Type B pancreatic cell (in vitro differentiated cells): Measurements from ENCODE around the gene DLX3. TPM values are rescaled to one million over a fixed set of nuclear protein-coding genes. Genes with fewer than 3 reads are reported as not detected.

Experiments
- DNase-seq: peaks from one replicate; pipeline ENCODE4 v3.0.0; 2021; ENCODE audit warnings: mixed read lengths; ENCODE audit not compliant: unreplicated experiment; ENCODE audit errors: extremely low spot score
- H3K27ac Mint-ChIP-seq: 2 replicates; pipeline ENCODE4 v1.8.0; 2021; ENCODE audit warnings: mild to moderate bottlenecking, mixed read lengths
- H3K27me3 Mint-ChIP-seq: 2 replicates; pipeline ENCODE4 v1.8.0; 2021; ENCODE audit warnings: mixed read lengths
- H3K36me3 Mint-ChIP-seq: 2 replicates; pipeline ENCODE4 v1.8.0; 2021; ENCODE audit warnings: mixed read lengths
- H3K4me1 Mint-ChIP-seq: one replicate; pipeline ENCODE4 v1.8.0; 2021; ENCODE audit warnings: mixed read lengths; ENCODE audit not compliant: unreplicated experiment
- H3K4me3 Mint-ChIP-seq: 2 replicates; pipeline ENCODE4 v1.8.0; 2021; ENCODE audit warnings: mild to moderate bottlenecking, mixed read lengths
- H3K9me3 Mint-ChIP-seq: 2 replicates; pipeline ENCODE4 v1.8.0; 2021; ENCODE audit warnings: mixed read lengths
- total RNA-seq: library from RNA; stranded (reverse); gene quantifications from 2 replicates; pipeline ENCODE4 v1.2.1, GENCODE V29; 2021; ENCODE audit warnings: low replicate concordance
- TF ChIP-seq, protein P1 (sequence below): fragments of 200-600 bp; sonication (generic); conservative IDR thresholded peaks from 2 replicates; pipeline ENCODE4 v1.5.0; 2021; ENCODE audit warnings: antibody characterized with exemption, mild to moderate bottlenecking

Gene DLX3
- total RNA-seq, 1 donor from 2014 or later, result 15.9 TPM

DNA sequence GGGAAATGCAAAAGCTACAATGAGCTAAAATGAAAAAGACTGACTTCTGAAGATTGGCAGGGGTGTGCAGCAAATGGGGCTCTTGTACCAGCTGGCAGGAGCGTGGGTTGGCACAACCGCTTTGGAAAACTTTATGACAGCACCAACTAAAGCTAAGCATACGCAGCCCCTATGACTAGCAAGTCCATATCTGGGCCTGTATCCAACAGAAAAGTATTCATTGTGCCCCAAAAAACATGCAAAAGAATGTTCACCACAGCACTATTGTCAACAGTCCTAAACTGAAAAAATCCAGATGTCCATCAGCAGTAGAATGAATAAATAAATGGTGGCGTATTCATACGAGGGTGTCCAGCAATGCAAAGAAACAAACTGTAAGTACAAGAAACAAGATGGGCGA, 38.3 kb upstream of the DLX3 start:
- DNase-seq, result no peak
- H3K4me1 Mint-ChIP-seq, result peaks cover 13% of the 10 kb centered on the region

DNA sequence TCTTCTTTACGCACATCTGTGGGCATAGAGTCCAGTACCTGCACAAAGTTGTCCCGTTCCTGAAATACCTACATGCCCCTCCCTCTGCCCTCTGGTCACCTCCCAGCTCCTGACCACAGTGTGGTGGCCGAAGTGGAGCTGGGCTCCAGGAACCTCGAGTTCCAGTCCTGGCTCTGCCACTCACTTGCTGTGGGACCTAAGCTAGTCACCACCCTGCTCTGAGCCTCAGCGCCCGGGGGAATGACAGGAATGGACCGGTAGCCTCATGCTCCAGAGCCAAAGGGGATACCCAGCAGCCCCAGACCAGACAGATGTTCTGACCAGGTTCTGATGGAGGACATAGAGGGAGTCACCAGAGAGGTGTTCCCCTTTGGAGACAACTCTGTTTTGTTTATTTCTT, 34.2 kb upstream of the DLX3 start:
- Mint-ChIP-seq H3K9me3 (no peaks in the 10 kb centered on the region), H3K4me3 (no peak overlapping the region), H3K36me3 (no peaks in the 10 kb centered on the region), H3K27ac (no peak overlapping the region), H3K27me3 (peaks cover 17% of the 10 kb centered on the region), H3K4me1 (peaks cover 6% of the 10 kb centered on the region)
- TF ChIP-seq, protein P1, sequence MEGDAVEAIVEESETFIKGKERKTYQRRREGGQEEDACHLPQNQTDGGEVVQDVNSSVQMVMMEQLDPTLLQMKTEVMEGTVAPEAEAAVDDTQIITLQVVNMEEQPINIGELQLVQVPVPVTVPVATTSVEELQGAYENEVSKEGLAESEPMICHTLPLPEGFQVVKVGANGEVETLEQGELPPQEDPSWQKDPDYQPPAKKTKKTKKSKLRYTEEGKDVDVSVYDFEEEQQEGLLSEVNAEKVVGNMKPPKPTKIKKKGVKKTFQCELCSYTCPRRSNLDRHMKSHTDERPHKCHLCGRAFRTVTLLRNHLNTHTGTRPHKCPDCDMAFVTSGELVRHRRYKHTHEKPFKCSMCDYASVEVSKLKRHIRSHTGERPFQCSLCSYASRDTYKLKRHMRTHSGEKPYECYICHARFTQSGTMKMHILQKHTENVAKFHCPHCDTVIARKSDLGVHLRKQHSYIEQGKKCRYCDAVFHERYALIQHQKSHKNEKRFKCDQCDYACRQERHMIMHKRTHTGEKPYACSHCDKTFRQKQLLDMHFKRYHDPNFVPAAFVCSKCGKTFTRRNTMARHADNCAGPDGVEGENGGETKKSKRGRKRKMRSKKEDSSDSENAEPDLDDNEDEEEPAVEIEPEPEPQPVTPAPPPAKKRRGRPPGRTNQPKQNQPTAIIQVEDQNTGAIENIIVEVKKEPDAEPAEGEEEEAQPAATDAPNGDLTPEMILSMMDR, result no peak
- peak; percentile 22 for DNase-seq

More for the DNA sequence above, 38.3 kb upstream of the DLX3 start:
- TF ChIP-seq, protein P1, result no peak
- Mint-ChIP-seq H3K9me3 (no peaks in the 10 kb centered on the region), H3K36me3 (no peaks in the 10 kb centered on the region), H3K27ac (no peak overlapping the region), H3K27me3 (peaks cover 9% of the 10 kb centered on the region), H3K4me3 (no peak overlapping the region)

DNA sequence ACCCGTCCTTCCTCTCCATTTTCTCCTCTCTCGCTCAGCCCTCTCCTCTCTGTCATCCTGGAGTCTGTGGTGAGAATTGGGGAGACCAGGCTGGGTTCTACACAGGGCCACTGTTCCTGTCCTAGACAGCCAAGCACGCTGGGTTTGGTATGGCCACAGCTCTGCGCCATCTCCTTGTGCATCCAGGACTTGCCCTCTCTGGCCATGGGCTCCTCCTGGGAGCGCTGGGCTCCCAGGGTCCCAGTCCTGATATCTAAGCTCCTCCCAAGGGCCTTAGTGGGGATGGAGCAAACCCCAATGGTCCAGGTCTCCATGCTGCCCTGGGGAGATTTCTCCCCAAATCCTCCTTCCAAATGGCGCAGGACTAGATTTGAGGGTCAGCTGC, 33.7 kb upstream of the DLX3 start:
- DNase-seq, result no peak
- peaks cover 17% of the 10 kb centered on the region for H3K27me3 Mint-ChIP-seq
- TF ChIP-seq, protein P1, result no peak
- H3K27ac Mint-ChIP-seq, result no peak overlapping the region
- H3K4me3 Mint-ChIP-seq, result no peak overlapping the region
- peaks cover 4% of the 10 kb centered on the region for H3K4me1 Mint-ChIP-seq
- no peaks in the 10 kb centered on the region for H3K9me3 Mint-ChIP-seq
- H3K36me3 Mint-ChIP-seq, result no peaks in the 10 kb centered on the region

DNA sequence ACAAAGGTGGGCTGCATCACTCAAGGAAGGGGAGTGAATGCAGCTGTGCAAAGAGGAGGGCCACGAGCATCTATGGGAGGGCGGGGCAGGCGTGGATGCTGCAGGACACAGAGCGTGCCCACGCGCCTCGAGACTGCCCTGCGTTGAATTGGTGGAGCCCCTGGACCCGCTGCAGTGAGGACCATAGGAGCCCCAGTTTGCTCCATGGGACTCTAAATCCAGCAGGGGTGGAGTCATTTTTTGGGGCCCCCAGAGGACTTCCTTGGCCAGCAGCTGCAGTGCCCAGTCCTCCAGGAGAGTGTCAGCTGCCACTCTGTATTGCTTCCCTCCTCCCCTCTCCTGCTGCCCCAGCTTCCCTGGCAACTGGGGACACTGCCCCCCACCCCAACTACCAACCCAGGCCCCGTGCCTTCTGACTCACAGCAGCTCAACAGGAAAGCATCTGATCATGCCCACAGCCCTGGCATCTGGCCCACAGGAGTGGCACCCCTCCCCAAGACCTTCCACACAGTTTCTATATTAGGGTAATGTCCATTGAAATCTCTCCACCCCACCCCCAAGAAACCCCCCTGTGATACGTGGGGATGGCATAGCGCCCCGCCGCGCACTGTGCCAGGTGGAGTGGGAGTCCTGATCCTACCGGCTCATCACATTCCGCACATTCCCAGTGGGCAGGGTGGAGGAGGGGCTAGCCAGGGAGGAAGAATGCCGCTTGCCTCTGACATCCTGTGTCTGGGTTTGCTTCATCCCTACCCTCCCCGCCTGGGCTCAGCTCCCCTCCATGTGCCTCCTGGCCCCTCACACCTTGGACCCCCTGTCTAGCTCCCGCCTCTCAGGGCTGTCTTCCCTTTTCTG, 33.1 kb upstream of the DLX3 start:
- Mint-ChIP-seq H3K27ac (no peak overlapping the region), H3K4me1 (peaks cover 4% of the 10 kb centered on the region), H3K4me3 (no peak overlapping the region), H3K27me3 (peaks cover 17% of the 10 kb centered on the region), H3K9me3 (no peaks in the 10 kb centered on the region), H3K36me3 (no peaks in the 10 kb centered on the region)
- DNase-seq, result no peak
- TF ChIP-seq, protein P1, result no peak

DNA sequence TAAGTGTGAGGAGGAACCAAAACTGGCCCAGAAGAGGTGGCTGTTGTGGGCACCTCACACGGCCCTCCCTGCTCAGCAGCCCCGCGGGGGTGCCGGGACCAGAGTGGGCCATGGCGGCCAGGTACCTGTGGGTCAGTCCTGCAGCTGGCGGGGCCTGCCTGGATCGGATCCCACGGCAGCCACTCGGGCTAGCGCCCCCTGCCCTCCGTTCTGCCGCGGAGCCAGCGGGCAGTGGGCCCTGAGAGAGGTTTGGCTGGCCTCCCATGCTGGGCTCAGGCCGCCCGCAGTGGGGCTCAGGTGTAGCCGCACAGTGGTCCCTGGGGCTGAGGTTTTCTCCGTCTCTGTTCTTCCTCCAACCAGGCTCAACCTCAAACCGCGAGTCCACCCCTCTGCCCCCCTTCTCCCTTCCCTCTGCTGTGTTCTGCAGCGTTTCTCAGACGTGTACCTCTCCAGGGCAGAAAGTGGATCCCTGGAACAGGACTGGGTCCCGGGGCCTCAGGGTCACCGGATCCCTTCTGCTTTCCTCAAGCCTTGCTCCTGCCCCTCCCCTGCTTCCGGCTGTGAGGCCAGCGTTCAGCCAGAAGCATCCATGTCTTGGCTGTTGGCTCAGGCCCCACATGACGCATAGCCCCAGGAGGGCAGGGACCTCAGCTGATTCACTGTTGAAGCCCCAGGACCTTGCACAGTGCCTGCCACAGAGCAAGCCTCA, 32.3 kb upstream of the DLX3 start:
- TF ChIP-seq, protein P1, result peak; percentile 32
- DNase-seq, result peak; percentile 67
- no peak overlapping the region for H3K27ac Mint-ChIP-seq
- H3K4me1 Mint-ChIP-seq, result peaks cover 4% of the 10 kb centered on the region
- H3K4me3 Mint-ChIP-seq, result no peak overlapping the region
- H3K9me3 Mint-ChIP-seq, result no peaks in the 10 kb centered on the region
- H3K36me3 Mint-ChIP-seq, result no peaks in the 10 kb centered on the region
- peaks cover 22% of the 10 kb centered on the region for H3K27me3 Mint-ChIP-seq
